Measurements from ENCODE around the gene HEG1.

DNA sequence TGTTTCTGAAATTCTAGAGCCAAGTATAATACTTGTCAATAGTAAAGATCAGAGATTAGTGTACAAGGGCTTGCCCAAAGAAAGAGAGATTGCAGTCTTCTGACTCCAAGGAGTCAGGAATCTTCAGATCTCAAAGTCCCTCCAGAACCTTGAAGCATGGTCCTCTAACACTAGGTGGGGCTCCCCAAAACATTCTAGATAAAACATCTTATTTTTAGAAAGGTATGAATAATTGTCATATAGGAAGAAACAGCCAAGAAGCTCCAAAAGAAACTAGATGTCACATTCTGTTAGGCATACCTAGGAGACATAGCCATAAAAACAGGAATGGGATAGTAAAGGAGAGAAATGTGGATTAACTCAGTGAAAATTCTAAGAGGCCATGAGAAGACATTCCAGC, 132.0 kb downstream of the HEG1 start:
- TF ChIP-seq KDM1A (CRISPR knock-in tag; IDR thresholded peaks at IDR 0.05) (no peak), ZNF3 (CRISPR knock-in tag; IDR thresholded peaks at IDR 0.05) (no peak), ZNF446 (CRISPR knock-in tag; IDR thresholded peaks at IDR 0.05) (no peak), EEA1 (CRISPR knock-in tag; IDR thresholded peaks at IDR 0.05; ENCODE audit: borderline replicate concordance) (no peak), ZBTB33 (CRISPR knock-in tag; IDR thresholded peaks at IDR 0.05) (no peak), TAF1 (CRISPR knock-in tag; IDR thresholded peaks at IDR 0.05) (no peak), ASH2L (IDR thresholded peaks at IDR 0.05; ENCODE audit: insufficient read length, low read depth, low read length) (no peak), NR2F2 (IDR thresholded peaks at IDR 0.05; ENCODE audit: borderline replicate concordance, low read depth) (no peak), ZSCAN30 (CRISPR knock-in tag; IDR thresholded peaks at IDR 0.05) (no peak)
- TF ChIP-seq, protein P1, sequence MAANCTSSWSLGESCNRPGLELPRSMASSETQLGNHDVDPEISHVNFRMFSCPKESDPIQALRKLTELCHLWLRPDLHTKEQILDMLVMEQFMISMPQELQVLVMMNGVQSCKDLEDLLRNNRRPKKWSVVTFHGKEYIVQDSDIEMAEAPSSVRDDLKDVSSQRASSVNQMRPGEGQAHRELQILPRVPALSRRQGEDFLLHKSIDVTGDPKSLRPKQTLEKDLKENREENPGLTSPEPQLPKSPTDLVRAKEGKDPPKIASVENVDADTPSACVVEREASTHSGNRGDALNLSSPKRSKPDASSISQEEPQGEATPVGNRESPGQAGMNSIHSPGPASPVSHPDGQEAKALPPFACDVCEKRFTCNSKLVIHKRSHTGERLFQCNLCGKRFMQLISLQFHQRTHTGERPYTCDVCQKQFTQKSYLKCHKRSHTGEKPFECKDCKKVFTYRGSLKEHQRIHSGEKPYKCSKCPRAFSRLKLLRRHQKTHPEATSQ (CRISPR knock-in tag; IDR thresholded peaks at IDR 0.05; ENCODE audit: borderline replicate concordance) = no peak

All from HepG2 (cell line).